Measurements from ENCODE around the gene VARS1. TPM values are rescaled to one million over a fixed set of nuclear protein-coding genes. Genes with fewer than 3 reads are reported as not detected.

Gene VARS1
- total and polyA plus RNA-seq, 2 of the 4 experiments (the other 2 are of a cell fraction) = 41.2 to 42.0 TPM

DNA sequence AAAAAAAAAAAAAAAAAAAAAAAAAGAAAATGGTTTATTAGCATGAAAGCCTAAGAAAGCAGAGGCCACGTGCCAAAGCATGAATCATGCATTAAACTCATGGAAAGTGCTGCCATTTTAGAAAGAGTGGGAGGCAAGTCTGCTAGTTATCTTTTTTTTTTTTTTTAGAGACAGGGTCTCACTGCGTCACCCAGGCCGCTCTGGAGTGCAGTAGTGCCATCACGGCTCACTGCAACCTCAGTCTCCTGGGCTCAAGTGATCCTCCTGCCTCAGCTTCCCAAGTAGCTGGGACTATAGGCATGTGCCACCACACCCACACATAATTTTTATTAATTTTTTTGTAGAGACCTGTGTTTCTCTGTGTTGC, 23.6 kb downstream of the VARS1 start:
- no peak overlapping the region for H2AFZ ChIP-seq (replicated peaks; ENCODE audit: low read length, poor library complexity)
- H3K27ac ChIP-seq (ENCODE audit: insufficient read depth, low read length) = no peak overlapping the region

More for the DNA sequence above, 23.6 kb downstream of the VARS1 start:
- Histone ChIP-seq H3K9ac (ENCODE audit: low read depth, low read length) (no peak overlapping the region), H3K79me1 (ENCODE audit: low read depth in 1 of 2, low read length in 2 of 2) (no peaks in the 10 kb centered on the region), H2BK120ac (ENCODE audit: low read depth, low read length) (no peak overlapping the region), H3K9me1 (ENCODE audit: insufficient read depth, low read length) (peaks cover 6% of the 10 kb centered on the region; the same call in 1 of the 2 replicates), H3K27me3 (ENCODE audit: control insufficient read depth, insufficient read depth, low read length) (no peaks in the 10 kb centered on the region), H3K4me1 (ENCODE audit: control insufficient read depth, insufficient read depth, low read length) (peaks cover 4% of the 10 kb centered on the region), H4K91ac (ENCODE audit: insufficient read depth, low read depth, low read length) (no peak overlapping the region), H2AK5ac (ENCODE audit: low read depth, low read length) (no peak overlapping the region), H3K23ac (ENCODE audit: low read depth, low read length) (no peak overlapping the region), H3K56ac (ENCODE audit: extremely low read depth, insufficient read depth, low read length) (no peak overlapping the region), H3K36me3 (ENCODE audit: control insufficient read depth, insufficient read depth, low read length) (no peaks in the 10 kb centered on the region), H4K20me1 (ENCODE audit: insufficient read depth, low read length) (no peaks in the 10 kb centered on the region), H2BK5ac (ENCODE audit: low read depth, low read length, poor library complexity, severe bottlenecking) (no peak overlapping the region), H3K4me3 (ENCODE audit: insufficient read depth, low read depth, low read length) (no peak overlapping the region), H3K18ac (ENCODE audit: low read depth, low read length) (no peak overlapping the region), H4K5ac (ENCODE audit: low read depth, low read length) (no peak overlapping the region), H2BK20ac (ENCODE audit: low read depth, low read length) (no peak overlapping the region), H3K14ac (replicated peaks; ENCODE audit: low read depth, low read length) (no peak overlapping the region), H3K4ac (ENCODE audit: low read depth, low read length) (no peak overlapping the region), H4K8ac (ENCODE audit: low read depth in 2 of 2, low read length in 2 of 2) (no peak overlapping the region), H3K9me3 (ENCODE audit: control insufficient read depth, insufficient read depth, low read length) (no peaks in the 10 kb centered on the region), H3K4me2 (ENCODE audit: low read depth, low read length) (no peak overlapping the region), H2AK9ac (replicated peaks; ENCODE audit: low read depth, low read length, poor library complexity) (no peak overlapping the region), H2BK15ac (ENCODE audit: low read depth, low read length) (no peak overlapping the region)
- no CpG with 5 or more reads among the region's 4 CpGs for WGBS, 2 experiments (ENCODE audit: extremely low coverage in 2 of 2, insufficient read length in 1 of 2)
- TF ChIP-seq USF2 (IDR thresholded peaks at IDR 0.05; ENCODE audit: low read depth, low read length) (peak; percentile 39; the same call in 1 of the 2 replicates), BHLHE40 (IDR thresholded peaks at IDR 0.05; ENCODE audit: low read depth, low read length) (0 out of 2 replicates have a peak, but pooled peaks have one; percentile 10), RAD21 (IDR thresholded peaks at IDR 0.05; ENCODE audit: low read length) (no peak)
- ChIA-PET CTCF (no interaction called here), POLR2A (ENCODE audit: unreplicated experiment) (no interaction called here)
- intact Hi-C loops (cut with micrococcal nuclease) (loop anchor here (1.0 kb wide), 1 partner anchor 58 kb away; no protein-coding TSS in a partner anchor), dilution Hi-C loops (cut with HindIII; ENCODE audit: low sequenced_read_pairs, unreplicated experiment) (no loop called here), in situ Hi-C loops (cut with MboI; ENCODE audit: low sequenced_read_pairs) (no loop called here)
- DNase-seq (peak; percentile 53), ATAC-seq (ENCODE audit: low read depth) (no peak)
- BruUV-seq (replicated peaks) = no TSS peak

Measured in IMR-90 (cell line).